Caco-2 (cell line): ENCODE measurements around the gene CAMKK1. TPM values are rescaled to one million over a fixed set of nuclear protein-coding genes. Genes with fewer than 3 reads are reported as not detected.

Experiments
- BruUV-seq: library from RNA; stranded (reverse); fragments of 400-500 nt; replicated peaks from 2 replicates; lab custom pipeline; 2021; lab: Mats Ljungman, UMichigan
- CTCF ChIA-PET: fragments of 300-600 bp; sonication (Branson Sonifier 250); formaldehyde crosslinking; loops from one replicate; lab custom pipeline; 2022; ENCODE audit warnings: antibody characterized with exemption; lab: Charles Lee
- POLR2A ChIA-PET: fragments of 300-600 bp; sonication (Branson Sonifier 250); formaldehyde crosslinking; loops from one replicate; lab custom pipeline; 2022; ENCODE audit warnings: antibody characterized with exemption; lab: Charles Lee
- DNase-seq, 2 experiments: peaks; one replicate each; pipeline versions ENCODE4 v3.0.0 to v3.0.0-alpha.2; 2020 to 2022
- H3K27me3 ChIP-seq: replicated peaks from 2 replicates; pipeline ENCODE4 v1.6.0; 2011; ENCODE audit warnings: low read length; ENCODE audit not compliant: control insufficient read depth, insufficient read depth
- H3K36me3 ChIP-seq: 2 replicates; pipeline ENCODE4 v1.5.1; 2011; ENCODE audit warnings: low read length; ENCODE audit not compliant: control insufficient read depth, insufficient read depth
- H3K4me1 ChIP-seq: fragments of 250-450 bp; sonication (Bioruptor Pico); 2 replicates; pipeline ENCODE4 v1.5.1; 2020; ENCODE audit warnings: mild to moderate bottlenecking
- H3K4me3 ChIP-seq: 2 replicates; pipeline ENCODE4 v1.5.1; 2011; ENCODE audit warnings: low read depth, mild to moderate bottlenecking, control low read depth, low read length
- H3K9me3 ChIP-seq: fragments of 250-450 bp; sonication (Bioruptor Pico); 2 replicates; pipeline ENCODE4 v1.5.1; 2020; ENCODE audit warnings: mild to moderate bottlenecking, moderate library complexity
- H3K27ac Mint-ChIP-seq: one replicate; pipeline ENCODE4 v1.8.0; 2022; ENCODE audit warnings: mixed read lengths; ENCODE audit not compliant: unreplicated experiment
- H3K27me3 Mint-ChIP-seq: one replicate; pipeline ENCODE4 v1.8.0; 2022; ENCODE audit warnings: mixed read lengths; ENCODE audit not compliant: insufficient read depth, unreplicated experiment
- H3K36me3 Mint-ChIP-seq: one replicate; pipeline ENCODE4 v1.8.0; 2022; ENCODE audit warnings: mild to moderate bottlenecking, mixed read lengths; ENCODE audit not compliant: insufficient read depth, unreplicated experiment
- H3K4me1 Mint-ChIP-seq: one replicate; pipeline ENCODE4 v1.8.0; 2022; ENCODE audit warnings: low read depth, mixed read lengths; ENCODE audit not compliant: unreplicated experiment
- H3K4me3 Mint-ChIP-seq: one replicate; pipeline ENCODE4 v1.8.0; 2022; ENCODE audit warnings: mild to moderate bottlenecking, moderate library complexity, mixed read lengths; ENCODE audit not compliant: unreplicated experiment
- H3K9me3 Mint-ChIP-seq: one replicate; pipeline ENCODE4 v1.8.0; 2022; ENCODE audit warnings: mixed read lengths; ENCODE audit not compliant: unreplicated experiment
- intact Hi-C: fragments of 100-400 bp; cut with micrococcal nuclease; formaldehyde crosslinking; loops from one replicate; pipeline ENCODE4 v1.10.0; 2022; ENCODE audit not compliant: unreplicated experiment
- total RNA-seq: library from RNA; stranded (reverse); gene quantifications from 2 replicates; pipeline ENCODE4 v1.2.3, GENCODE V29; 2022
- TF ChIP-seq, protein P1 (sequence below), 2 experiments: fragments of 200-600 bp in 1 of 2; IDR thresholded peaks; 1 replicate in 1 of 2; 2 replicates in 1 of 2; pipeline versions ENCODE4 v1.5.1 to v1.8.0; 2011 to 2022; ENCODE audit warnings: antibody characterized with exemption in 1 of 2, control low read depth in 1 of 2, inconsistent platforms in 1 of 2, low read depth in 1 of 2, low read length in 1 of 2, mild to moderate bottlenecking in 1 of 2, moderate library complexity in 1 of 2; ENCODE audit not compliant: insufficient read depth in 1 of 2, severe bottlenecking in 1 of 2, unreplicated experiment in 1 of 2

Gene CAMKK1
- total RNA-seq, 1 experiment from 2014 or later = 1.9 TPM

- intact Hi-C loops = no loop called here
- no TSS peak for BruUV-seq
- POLR2A ChIA-PET = no interaction called here
Observed at GRCh38 chr17:3918372-3919122, 25.7 kb upstream of the CAMKK1 start.

GRCh38 chr17:3917391-3917931 is 24.6 kb upstream of the CAMKK1 start:
- no TSS peak for BruUV-seq
- Histone ChIP-seq H3K4me1 (no peaks in the 10 kb centered on the region), H3K27me3 (no peaks in the 10 kb centered on the region), H3K4me3 (no peak overlapping the region), H3K36me3 (no peaks in the 10 kb centered on the region), H3K9me3 (no peaks in the 10 kb centered on the region)
- no peaks in the 10 kb centered on the region for H3K27me3 Mint-ChIP-seq
- H3K4me3 Mint-ChIP-seq = no peak overlapping the region
- H3K4me1 Mint-ChIP-seq = no peaks in the 10 kb centered on the region
- H3K27ac Mint-ChIP-seq = no peak overlapping the region
- no peaks in the 10 kb centered on the region for H3K9me3 Mint-ChIP-seq
- intact Hi-C loops = no loop called here
- ChIA-PET CTCF (no interaction called here), POLR2A (no interaction called here)
- TF ChIP-seq, protein P1, sequence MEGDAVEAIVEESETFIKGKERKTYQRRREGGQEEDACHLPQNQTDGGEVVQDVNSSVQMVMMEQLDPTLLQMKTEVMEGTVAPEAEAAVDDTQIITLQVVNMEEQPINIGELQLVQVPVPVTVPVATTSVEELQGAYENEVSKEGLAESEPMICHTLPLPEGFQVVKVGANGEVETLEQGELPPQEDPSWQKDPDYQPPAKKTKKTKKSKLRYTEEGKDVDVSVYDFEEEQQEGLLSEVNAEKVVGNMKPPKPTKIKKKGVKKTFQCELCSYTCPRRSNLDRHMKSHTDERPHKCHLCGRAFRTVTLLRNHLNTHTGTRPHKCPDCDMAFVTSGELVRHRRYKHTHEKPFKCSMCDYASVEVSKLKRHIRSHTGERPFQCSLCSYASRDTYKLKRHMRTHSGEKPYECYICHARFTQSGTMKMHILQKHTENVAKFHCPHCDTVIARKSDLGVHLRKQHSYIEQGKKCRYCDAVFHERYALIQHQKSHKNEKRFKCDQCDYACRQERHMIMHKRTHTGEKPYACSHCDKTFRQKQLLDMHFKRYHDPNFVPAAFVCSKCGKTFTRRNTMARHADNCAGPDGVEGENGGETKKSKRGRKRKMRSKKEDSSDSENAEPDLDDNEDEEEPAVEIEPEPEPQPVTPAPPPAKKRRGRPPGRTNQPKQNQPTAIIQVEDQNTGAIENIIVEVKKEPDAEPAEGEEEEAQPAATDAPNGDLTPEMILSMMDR (IDR thresholded peaks at IDR 0.05; ENCODE audit: insufficient read depth in 1 of 2, low read depth in 1 of 2, low read length in 1 of 2, severe bottlenecking in 1 of 2, unreplicated experiment in 1 of 2) = no peak
- no peaks in the 10 kb centered on the region for H3K36me3 Mint-ChIP-seq
- DNase-seq = no peak

More at GRCh38 chr17:3918372-3919122, 25.7 kb upstream of the CAMKK1 start:
- no peaks in the 10 kb centered on the region for H3K27me3 ChIP-seq
- Mint-ChIP-seq H3K27me3 (no peaks in the 10 kb centered on the region), H3K36me3 (no peaks in the 10 kb centered on the region), H3K4me1 (no peaks in the 10 kb centered on the region), H3K9me3 (no peaks in the 10 kb centered on the region), H3K27ac (no peak overlapping the region), H3K4me3 (no peak overlapping the region)
- CTCF ChIA-PET = no interaction called here
- DNase-seq = no peak
- H3K4me3 ChIP-seq = no peak overlapping the region
- H3K9me3 ChIP-seq = no peaks in the 10 kb centered on the region
- no peaks in the 10 kb centered on the region for H3K4me1 ChIP-seq
- H3K36me3 ChIP-seq = no peaks in the 10 kb centered on the region
- TF ChIP-seq, protein P1 (IDR thresholded peaks at IDR 0.05; ENCODE audit: insufficient read depth in 1 of 2, low read depth in 1 of 2, low read length in 1 of 2, severe bottlenecking in 1 of 2, unreplicated experiment in 1 of 2) = no peak

DNA sequence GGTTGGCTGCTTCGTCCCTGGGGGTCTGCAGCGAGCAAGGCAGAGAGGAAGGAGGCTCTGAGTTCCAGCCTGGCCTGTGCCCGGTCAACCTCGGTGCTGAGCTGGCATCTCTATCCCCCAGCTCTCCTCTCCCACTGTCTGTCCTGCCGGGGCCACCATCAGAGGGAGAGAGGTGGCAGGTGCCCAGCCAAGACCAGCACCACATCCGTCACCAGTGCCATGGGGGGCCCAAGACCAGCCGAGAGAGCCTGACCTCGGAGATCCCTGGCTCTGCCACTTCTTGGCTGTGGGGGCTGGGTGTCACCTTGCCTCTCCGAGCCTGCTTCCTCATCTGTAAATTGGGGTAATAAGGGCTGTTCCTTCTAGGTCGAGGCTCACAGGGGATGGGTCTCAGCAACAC is 24.0 kb upstream of the CAMKK1 start:
- H3K9me3 ChIP-seq = no peaks in the 10 kb centered on the region
- Mint-ChIP-seq H3K36me3 (no peaks in the 10 kb centered on the region), H3K27ac (no peak overlapping the region), H3K27me3 (no peaks in the 10 kb centered on the region), H3K9me3 (no peaks in the 10 kb centered on the region), H3K4me3 (no peak overlapping the region), H3K4me1 (no peaks in the 10 kb centered on the region)
- no peak for DNase-seq
- H3K36me3 ChIP-seq = no peaks in the 10 kb centered on the region
- intact Hi-C loops = no loop called here
- H3K4me1 ChIP-seq = no peaks in the 10 kb centered on the region
- CTCF ChIA-PET = no interaction called here
- H3K27me3 ChIP-seq = no peaks in the 10 kb centered on the region
- no TSS peak for BruUV-seq
- POLR2A ChIA-PET = no interaction called here
- no peak overlapping the region for H3K4me3 ChIP-seq
- TF ChIP-seq, protein P1 (IDR thresholded peaks at IDR 0.05; ENCODE audit: insufficient read depth in 1 of 2, low read depth in 1 of 2, low read length in 1 of 2, severe bottlenecking in 1 of 2, unreplicated experiment in 1 of 2) = no peak
